OCI-LY7 (cell line): ENCODE measurements around the gene EARS2.

Experiments used
- CTCF ChIP-seq: fragments of 200-600 bp; sonication (generic); conservative IDR thresholded peaks from 2 replicates; pipeline ENCODE4 v1.5.1; 2014; ENCODE audit warnings: mild to moderate bottlenecking, antibody characterized with exemption, low read length, moderate library complexity, mixed read lengths
- EZH2phosphoT487 ChIP-seq: fragments of 200-600 bp; sonication (generic); IDR thresholded peaks from 2 replicates; pipeline ENCODE4 v1.6.1; 2018; ENCODE audit warnings: low read depth, borderline replicate concordance, mild to moderate bottlenecking, mixed run types, antibody characterized with exemption, low read length, moderate library complexity, mixed read lengths

DNA sequence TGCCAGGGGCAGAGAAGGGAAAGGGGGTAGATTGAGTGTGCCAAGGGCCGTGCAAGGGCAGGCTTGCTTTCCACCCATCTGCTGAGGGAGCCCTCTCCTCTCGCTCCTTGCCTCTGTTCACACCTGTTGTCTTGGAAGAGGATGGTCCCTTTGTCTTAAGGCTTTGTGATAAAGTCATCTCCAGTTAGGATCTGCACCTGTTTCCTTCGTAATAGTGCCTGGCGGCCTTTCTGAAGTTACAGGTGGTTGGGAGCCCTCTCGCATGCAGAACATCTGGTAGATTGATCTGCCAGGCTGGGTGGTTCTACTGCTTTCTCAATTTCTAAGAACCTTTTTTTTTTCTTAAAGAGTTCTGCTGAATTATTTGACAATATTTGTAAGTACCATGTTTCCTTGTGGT is 16.7 kb upstream of the EARS2 start:
- TF ChIP-seq CTCF (no peak), EZH2phosphoT487 (no peak)
